Effector CD8-positive, alpha-beta T cell (primary cell): ENCODE data around the gene DLEU7.

ENCODE experiments used
- DNase-seq: peaks from one replicate; lab custom pipeline; 2025; lab: John Stamatoyannopoulos, UW
- total RNA-seq, 4 experiments: gene quantifications; one replicate each; lab custom pipeline; 2026; lab: John Stamatoyannopoulos, UW

The DLEU7 gene
- 0 to 0.54 (median 0.12) reads per million in 4 experiments for total RNA-seq

- no peak for DNase-seq
Observed at GRCh38 chr13:50843257-50844083, at the start of gene DLEU7. Gene DLEU7, minus strand, starts transcription at chr13:50843692. Its CDS starts 46 bp downstream, at chr13:50843646.

DNA sequence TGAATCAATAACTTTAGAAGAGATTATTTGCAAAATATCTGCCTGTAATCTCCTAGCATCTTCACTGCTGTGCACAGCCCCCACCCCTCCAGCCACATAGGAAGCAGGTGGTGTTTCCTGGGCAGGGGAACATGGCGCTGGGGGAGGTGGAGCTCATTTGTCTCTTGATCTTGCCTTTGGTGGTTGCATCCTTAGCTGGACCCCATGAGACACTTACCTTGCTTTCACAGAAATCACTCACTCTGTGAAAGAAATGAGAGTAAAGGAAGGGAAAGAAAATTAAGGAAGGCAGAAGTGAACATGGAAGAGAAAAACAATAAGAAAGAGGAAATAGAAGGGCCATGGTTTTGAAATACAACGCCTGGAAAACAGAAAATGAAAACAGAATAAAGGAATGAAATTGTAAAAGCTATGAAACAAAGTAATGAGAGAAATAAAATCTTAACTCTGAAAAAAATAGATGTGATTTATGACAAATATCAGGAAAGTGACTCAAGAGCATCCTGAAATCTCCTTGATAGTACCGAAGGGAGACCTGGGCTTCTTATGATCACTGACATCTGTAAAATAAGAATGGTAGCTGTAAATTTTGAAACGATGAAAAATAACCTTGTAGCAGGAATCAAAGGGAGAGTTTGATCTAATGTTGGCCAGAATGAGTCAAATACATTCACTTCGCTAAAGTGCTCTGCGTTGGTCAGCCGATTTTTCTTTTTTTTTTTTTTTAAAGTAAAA lies 48.9 kb upstream of the DLEU7 start:
- DNase-seq, result no peak

DNA sequence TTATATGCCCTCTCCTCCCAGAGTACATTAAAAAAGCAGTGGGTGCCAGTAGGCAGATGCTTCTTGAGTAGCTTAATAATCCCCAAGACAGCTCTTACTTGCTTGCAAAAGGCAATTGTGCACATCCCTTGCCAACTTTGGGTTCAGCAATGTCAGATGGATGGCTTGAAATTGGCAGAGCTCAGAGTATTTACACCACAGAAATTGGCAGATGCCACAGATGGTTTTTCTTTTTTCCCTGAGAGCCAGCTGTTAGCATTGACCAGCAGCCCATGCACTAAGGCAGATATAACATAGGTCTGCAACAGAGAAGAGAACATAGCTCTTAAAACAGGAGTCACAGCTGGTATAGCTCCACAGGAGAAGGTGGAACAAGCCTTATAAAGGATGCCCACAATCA lies 47.7 kb upstream of the DLEU7 start:
- DNase-seq, result no peak

DNA sequence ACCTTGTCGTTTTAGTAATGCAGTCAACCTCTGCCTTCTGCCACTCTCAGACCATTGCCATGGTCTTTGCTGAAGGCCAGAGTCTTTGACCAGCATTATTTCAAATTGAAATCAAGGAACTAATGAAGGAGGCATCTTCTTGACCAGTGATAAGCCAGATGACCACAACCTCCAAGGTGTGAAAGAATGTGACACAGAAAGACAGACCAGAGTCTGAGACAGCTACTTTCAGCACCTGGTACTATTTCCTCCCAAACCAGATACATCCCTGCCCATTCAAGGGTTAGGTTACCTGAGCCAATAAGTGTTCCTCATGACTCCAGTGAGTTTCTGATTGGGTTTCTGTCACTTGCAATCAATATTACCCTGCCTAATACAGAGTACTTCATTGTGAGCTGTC lies 45.8 kb upstream of the DLEU7 start:
- no peak for DNase-seq

- no peak for DNase-seq
Observed at GRCh38 chr13:50888362-50888761, 44.9 kb upstream of the DLEU7 start.

DNA sequence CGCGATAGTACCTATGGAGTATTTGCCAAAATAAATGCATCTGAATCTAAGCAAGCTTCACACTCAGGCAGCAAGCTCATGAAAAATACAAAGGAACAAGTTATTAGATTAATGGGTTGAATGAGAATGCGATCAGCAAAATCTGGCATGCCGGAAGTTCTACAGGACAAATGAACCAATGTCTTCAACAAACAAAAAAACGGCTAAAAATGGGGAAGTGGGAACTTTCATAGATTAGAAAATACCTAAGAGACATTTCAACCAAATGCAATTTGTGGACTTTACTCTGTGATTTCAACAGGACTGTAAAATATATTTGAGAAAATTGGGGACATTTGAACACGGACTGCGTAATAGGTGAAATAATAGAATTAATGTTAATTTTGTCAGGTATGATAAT lies 43.7 kb upstream of the DLEU7 start:
- no peak for DNase-seq

- DNase-seq, result no peak
Observed at GRCh38 chr13:50884265-50884664, 40.8 kb upstream of the DLEU7 start.

- DNase-seq, result no peak
Observed at GRCh38 chr13:50883728-50884127, 40.2 kb upstream of the DLEU7 start.

DNA sequence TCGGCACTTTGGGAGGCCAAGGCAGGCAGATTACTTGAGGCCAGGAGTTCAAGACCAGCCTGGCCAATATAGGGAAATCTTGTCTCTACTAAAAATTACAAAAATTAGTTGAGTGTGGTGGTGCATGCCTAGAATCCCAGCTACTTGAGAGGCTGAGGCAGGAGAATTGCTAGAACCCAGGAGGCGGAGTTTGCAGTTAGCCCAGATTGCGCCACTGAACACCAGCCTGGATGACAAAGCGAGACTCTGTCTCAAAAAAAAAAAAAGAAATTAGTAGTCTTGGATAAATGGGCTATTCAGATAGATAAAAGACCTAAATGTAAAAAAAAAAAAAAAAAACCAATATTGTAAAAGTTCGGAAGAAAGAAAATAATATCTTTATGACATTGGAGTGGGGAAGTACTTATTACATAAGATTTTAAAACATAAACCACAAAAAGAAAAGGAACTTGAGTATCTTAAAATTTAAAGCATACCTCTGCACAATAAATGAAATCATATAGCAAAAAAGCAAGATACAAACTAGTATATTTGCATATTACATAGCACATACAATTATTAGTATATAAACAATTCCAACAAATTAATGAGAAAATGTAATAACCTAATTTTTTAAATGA lies 39.4 kb upstream of the DLEU7 start:
- DNase-seq, result no peak

DNA sequence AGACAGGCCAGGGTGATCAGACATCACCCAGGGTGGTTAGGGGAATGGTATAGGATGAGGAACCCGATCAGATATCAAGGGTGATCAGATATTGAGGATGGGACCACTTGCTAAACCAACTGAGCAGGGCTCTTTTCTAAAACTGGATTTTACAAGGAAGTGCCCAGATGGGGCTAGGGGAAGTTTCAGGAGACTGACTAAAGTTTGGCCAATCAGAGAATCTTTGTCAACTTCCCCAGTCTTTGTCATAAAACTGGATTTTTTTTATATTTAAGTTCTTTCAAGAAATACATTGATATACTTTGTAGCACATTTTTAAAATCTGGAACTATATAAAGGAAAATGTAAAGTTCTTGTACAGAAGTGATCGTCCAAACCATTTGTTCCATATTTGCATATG lies 30.5 kb upstream of the DLEU7 start:
- DNase-seq, result no peak

GRCh38 chr13:50873467-50873866 lies 30.0 kb upstream of the DLEU7 start:
- no peak for DNase-seq

DNA sequence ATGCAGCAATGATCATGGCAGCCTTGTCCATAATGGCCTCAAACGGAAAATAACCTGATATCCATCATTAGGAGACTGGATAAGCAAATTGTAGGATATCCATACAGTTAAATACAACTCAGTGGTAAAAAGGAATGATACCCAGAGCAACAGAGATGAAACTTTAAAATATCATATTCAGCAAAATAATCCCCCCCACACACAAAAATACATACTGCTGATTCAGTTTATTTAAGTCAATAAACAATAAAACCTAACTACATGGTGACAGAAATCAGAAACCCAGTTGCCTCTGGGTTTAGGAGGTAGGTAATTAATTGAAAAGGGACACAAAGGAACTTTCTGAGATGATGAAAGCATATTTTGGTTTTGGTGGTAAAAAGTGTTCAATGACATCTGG lies 27.9 kb upstream of the DLEU7 start:
- no peak for DNase-seq

GRCh38 chr13:50867637-50867945 lies 24.1 kb upstream of the DLEU7 start:
- DNase-seq, result no peak

GRCh38 chr13:50866817-50867636 lies 23.5 kb upstream of the DLEU7 start:
- no peak for DNase-seq

DNA sequence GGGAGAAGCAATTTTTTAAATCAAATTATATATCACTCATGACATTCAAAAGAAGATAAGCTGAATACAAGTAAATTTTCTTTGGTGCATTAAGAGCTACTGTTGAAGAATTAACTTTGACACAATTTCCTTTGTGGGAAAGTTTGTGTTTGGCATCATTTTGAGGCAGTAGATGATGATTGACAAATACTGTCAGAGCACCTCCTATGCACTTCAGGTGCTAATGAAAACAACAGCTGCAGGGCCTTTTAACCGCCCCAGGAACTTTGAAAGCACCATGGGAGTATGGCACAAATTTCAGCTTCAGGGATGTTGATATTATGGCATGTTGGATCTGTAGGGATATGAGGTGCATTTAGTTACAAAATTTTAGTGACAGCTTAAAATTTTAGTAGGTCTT lies 21.0 kb upstream of the DLEU7 start:
- no peak for DNase-seq

GRCh38 chr13:50855681-50856080 lies 12.2 kb upstream of the DLEU7 start:
- no peak for DNase-seq

DNA sequence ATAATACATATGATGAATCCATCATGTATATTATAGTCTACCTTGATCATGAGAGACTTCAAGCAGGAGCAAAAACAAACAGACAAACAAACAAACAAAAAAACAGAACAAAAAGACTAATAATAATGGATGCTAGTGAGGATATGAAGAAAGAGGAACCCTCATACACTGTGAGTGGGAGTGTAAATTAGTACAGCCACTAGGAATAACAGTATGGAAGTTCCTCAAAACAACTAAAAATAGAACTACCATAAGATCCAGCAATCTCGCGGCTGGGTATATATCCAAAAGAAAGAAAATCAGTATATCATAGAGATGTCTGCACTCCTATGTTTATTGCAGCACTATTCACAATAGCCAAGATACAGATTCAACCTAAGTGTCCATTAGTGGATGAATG lies 7.0 kb upstream of the DLEU7 start:
- DNase-seq, result no peak

- no peak for DNase-seq
Observed at GRCh38 chr13:50847501-50847900, 4.0 kb upstream of the DLEU7 start.

GRCh38 chr13:50846861-50847475 lies 3.5 kb upstream of the DLEU7 start:
- no peak for DNase-seq

- DNase-seq, result no peak
Observed at GRCh38 chr13:50845211-50845610, 1.7 kb upstream of the DLEU7 start.

GRCh38 chr13:50844084-50844875 lies 788 bp upstream of the DLEU7 start:
- no peak for DNase-seq
